ENCODE measurements around the gene ADK. TPM values are rescaled to one million over a fixed set of nuclear protein-coding genes. Genes with fewer than 3 reads are reported as not detected.

The ADK gene
- total RNA-seq, 1 donor from 2014 or later = 28.5 TPM

- Mint-ChIP-seq H3K27ac (no peak overlapping the region), H3K4me3 (no peak overlapping the region), H3K4me1 (ENCODE audit: unreplicated experiment) (no peaks in the 10 kb centered on the region), H3K9me3 (no peaks in the 10 kb centered on the region), H3K27me3 (no peaks in the 10 kb centered on the region), H3K36me3 (no peaks in the 10 kb centered on the region)
- no peak for DNase-seq (ENCODE audit: extremely low spot score, unreplicated experiment)
- no peak for TF ChIP-seq CTCF (conservative IDR thresholded peaks at IDR 0.05)
These were observed 222.0 kb downstream of the ADK start for GRCh38 chr10:74373059-74373458.

GRCh38 chr10:74377476-74377875 is 226.5 kb downstream of the ADK start:
- H3K4me3 Mint-ChIP-seq = no peak overlapping the region
- no peaks in the 10 kb centered on the region for H3K36me3 Mint-ChIP-seq
- no peaks in the 10 kb centered on the region for H3K27me3 Mint-ChIP-seq
- H3K27ac Mint-ChIP-seq = no peak overlapping the region
- TF ChIP-seq CTCF (conservative IDR thresholded peaks at IDR 0.05) = no peak
- H3K9me3 Mint-ChIP-seq = no peaks in the 10 kb centered on the region
- no peak for DNase-seq (ENCODE audit: extremely low spot score, unreplicated experiment)
- H3K4me1 Mint-ChIP-seq (ENCODE audit: unreplicated experiment) = no peaks in the 10 kb centered on the region

GRCh38 chr10:74379474-74379873 is 228.5 kb downstream of the ADK start:
- TF ChIP-seq CTCF (conservative IDR thresholded peaks at IDR 0.05) = no peak
- Mint-ChIP-seq H3K4me1 (ENCODE audit: unreplicated experiment) (no peaks in the 10 kb centered on the region), H3K4me3 (no peak overlapping the region), H3K36me3 (no peaks in the 10 kb centered on the region), H3K27ac (no peak overlapping the region), H3K9me3 (no peaks in the 10 kb centered on the region), H3K27me3 (no peaks in the 10 kb centered on the region)
- no peak for DNase-seq (ENCODE audit: extremely low spot score, unreplicated experiment)

- DNase-seq (ENCODE audit: extremely low spot score, unreplicated experiment) = no peak
- no peak for TF ChIP-seq CTCF (conservative IDR thresholded peaks at IDR 0.05)
- Mint-ChIP-seq H3K27ac (no peak overlapping the region), H3K4me1 (ENCODE audit: unreplicated experiment) (no peaks in the 10 kb centered on the region), H3K27me3 (no peaks in the 10 kb centered on the region), H3K36me3 (no peaks in the 10 kb centered on the region), H3K9me3 (no peaks in the 10 kb centered on the region), H3K4me3 (no peak overlapping the region)
These were observed 229.8 kb downstream of the ADK start for GRCh38 chr10:74380795-74381194.

GRCh38 chr10:74381291-74381853 is 230.4 kb downstream of the ADK start:
- Mint-ChIP-seq H3K4me1 (ENCODE audit: unreplicated experiment) (no peaks in the 10 kb centered on the region), H3K4me3 (no peak overlapping the region), H3K36me3 (no peaks in the 10 kb centered on the region), H3K27me3 (no peaks in the 10 kb centered on the region), H3K27ac (no peak overlapping the region), H3K9me3 (no peaks in the 10 kb centered on the region)
- no peak for DNase-seq (ENCODE audit: extremely low spot score, unreplicated experiment)
- TF ChIP-seq CTCF (conservative IDR thresholded peaks at IDR 0.05) = no peak

GRCh38 chr10:74382663-74383062 is 231.6 kb downstream of the ADK start:
- H3K27me3 Mint-ChIP-seq = no peaks in the 10 kb centered on the region
- no peak for TF ChIP-seq CTCF (conservative IDR thresholded peaks at IDR 0.05)
- no peak overlapping the region for H3K27ac Mint-ChIP-seq
- H3K4me3 Mint-ChIP-seq = no peak overlapping the region
- no peak for DNase-seq (ENCODE audit: extremely low spot score, unreplicated experiment)
- H3K4me1 Mint-ChIP-seq (ENCODE audit: unreplicated experiment) = no peaks in the 10 kb centered on the region
- no peaks in the 10 kb centered on the region for H3K36me3 Mint-ChIP-seq
- H3K9me3 Mint-ChIP-seq = no peaks in the 10 kb centered on the region
